OCI-LY3 (cell line): ENCODE data around the gene ASXL1.

Experiments used
- H2AFZ ChIP-seq: fragments of 200-600, 300-600 bp; shearing (Covaris generic); 2 replicates; pipeline ENCODE4 v1.6.0; 2014; ENCODE audit warnings: antibody characterized with exemption, low read depth, low read length
- H3K27ac ChIP-seq: fragments of 200-600, 300-600 bp; sonication (generic); 2 replicates; pipeline ENCODE4 v1.5.1; 2014; ENCODE audit warnings: mild to moderate bottlenecking, low read length, moderate library complexity, mixed read lengths
- H3K27me3 ChIP-seq: fragments of 200-600, 300-600 bp; sonication (generic); 2 replicates; pipeline ENCODE4 v1.6.1; 2014; ENCODE audit warnings: low read depth, low read length, mixed read lengths
- H3K36me3 ChIP-seq: fragments of 200-600, 300-600 bp; sonication (generic); replicated peaks from 2 replicates; pipeline ENCODE3; 2014; ENCODE audit warnings: low read depth, low read length, mixed read lengths
- H3K4me1 ChIP-seq: fragments of 300-600, 200-600 bp; sonication (generic); 2 replicates; pipeline ENCODE4 v1.6.1; 2014; ENCODE audit warnings: low read length, mixed read lengths
- H3K4me2 ChIP-seq: fragments of 200-600, 300-600 bp; sonication (generic); 2 replicates; pipeline ENCODE4 v1.6.1; 2014; ENCODE audit warnings: low read length, mixed read lengths
- H3K4me3 ChIP-seq: fragments of 300-600, 200-600 bp; sonication (generic); 2 replicates; pipeline ENCODE4 v1.5.1; 2014; ENCODE audit warnings: antibody characterized with exemption, mild to moderate bottlenecking, low read length, moderate library complexity
- H3K79me2 ChIP-seq: fragments of 300-600, 200-600 bp; shearing (Covaris generic); 2 replicates; pipeline ENCODE4 v1.6.1; 2014; ENCODE audit warnings: mild to moderate bottlenecking, low read length, mixed read lengths
- H3K9ac ChIP-seq: fragments of 300-600, 200-600 bp; shearing (Covaris generic); 2 replicates; pipeline ENCODE4 v1.6.0; 2014; ENCODE audit warnings: mild to moderate bottlenecking, low read length, moderate library complexity
- H3K9me3 ChIP-seq: fragments of 200-600, 300-600 bp; shearing (Covaris generic); 2 replicates; pipeline ENCODE4 v1.6.1; 2014; ENCODE audit warnings: low read length, mixed read lengths; ENCODE audit not compliant: insufficient read depth
- H4K20me1 ChIP-seq: fragments of 200-600, 300-600 bp; sonication (generic); 2 replicates; pipeline ENCODE4 v1.6.1; 2016; ENCODE audit warnings: low read length, mixed read lengths; ENCODE audit not compliant: insufficient read depth
- CTCF ChIP-seq: fragments of 200-600, 300-600 bp; sonication (generic); IDR thresholded peaks from 2 replicates; pipeline ENCODE4 v1.5.1; 2014; ENCODE audit warnings: antibody characterized with exemption, low read length, low read depth
- EZH2phosphoT487 ChIP-seq: fragments of 200-600 bp; shearing (Covaris generic); IDR thresholded peaks from 2 replicates; pipeline ENCODE4 v1.6.1; 2018; ENCODE audit warnings: antibody characterized with exemption, mixed run types, low read depth

Gene ASXL1

GRCh38 chr20:32478576-32478975 is 120.4 kb downstream of the ASXL1 start:
- H3K27ac ChIP-seq: no peak overlapping the region
- H3K4me2 ChIP-seq: no peak overlapping the region
- H3K9ac ChIP-seq: no peak overlapping the region
- TF ChIP-seq EZH2phosphoT487: no peak
- TF ChIP-seq CTCF: no peak
- no peaks in the 10 kb centered on the region for H3K9me3 ChIP-seq
- H3K4me1 ChIP-seq: peaks cover 16% of the 10 kb centered on the region
- H3K79me2 ChIP-seq: no peaks in the 10 kb centered on the region
- no peaks in the 10 kb centered on the region for H4K20me1 ChIP-seq
- H3K27me3 ChIP-seq: peaks cover 34% of the 10 kb centered on the region
- no peak overlapping the region for H2AFZ ChIP-seq
- H3K36me3 ChIP-seq: no peaks in the 10 kb centered on the region
- H3K4me3 ChIP-seq: no peak overlapping the region

- peaks cover 16% of the 10 kb centered on the region for H3K4me1 ChIP-seq
- no peaks in the 10 kb centered on the region for H3K79me2 ChIP-seq
- no peaks in the 10 kb centered on the region for H3K36me3 ChIP-seq
- no peak overlapping the region for H3K4me3 ChIP-seq
- H3K27ac ChIP-seq: no peak overlapping the region
- no peak overlapping the region for H3K9ac ChIP-seq
- peaks cover 34% of the 10 kb centered on the region for H3K27me3 ChIP-seq
- no peak overlapping the region for H2AFZ ChIP-seq
- TF ChIP-seq CTCF: no peak
- no peak for TF ChIP-seq EZH2phosphoT487
- H4K20me1 ChIP-seq: no peaks in the 10 kb centered on the region
- H3K9me3 ChIP-seq: no peaks in the 10 kb centered on the region
- no peak overlapping the region for H3K4me2 ChIP-seq
Observed at GRCh38 chr20:32479012-32479411, 120.9 kb downstream of the ASXL1 start.

- Histone ChIP-seq H3K27me3 (peaks cover 29% of the 10 kb centered on the region), H3K79me2 (no peaks in the 10 kb centered on the region), H3K4me1 (peaks cover 14% of the 10 kb centered on the region), H3K27ac (no peak overlapping the region), H3K4me3 (no peak overlapping the region), H3K9ac (no peak overlapping the region), H2AFZ (no peak overlapping the region), H3K9me3 (no peaks in the 10 kb centered on the region), H4K20me1 (no peaks in the 10 kb centered on the region), H3K4me2 (no peak overlapping the region), H3K36me3 (no peaks in the 10 kb centered on the region)
- TF ChIP-seq EZH2phosphoT487 (no peak), CTCF (no peak)
Observed at GRCh38 chr20:32479697-32480171, 121.6 kb downstream of the ASXL1 start.

GRCh38 chr20:32480371-32481241 is 122.5 kb downstream of the ASXL1 start:
- Histone ChIP-seq H3K36me3 (no peaks in the 10 kb centered on the region), H4K20me1 (no peaks in the 10 kb centered on the region), H3K27ac (no peak overlapping the region), H3K79me2 (no peaks in the 10 kb centered on the region), H2AFZ (no peak overlapping the region), H3K27me3 (peaks cover 23% of the 10 kb centered on the region), H3K4me3 (no peak overlapping the region), H3K4me2 (no peak overlapping the region), H3K4me1 (peaks cover 10% of the 10 kb centered on the region; the same call in 1 of the 2 replicates), H3K9me3 (no peaks in the 10 kb centered on the region), H3K9ac (no peak overlapping the region)
- TF ChIP-seq EZH2phosphoT487 (no peak), CTCF (no peak)
